PC-9 (cell line): Measurements from ENCODE around the gene TIAM2.

Experiments
- EZH2 ChIP-seq: fragments of 200-600 bp; sonication (generic); IDR thresholded peaks from 2 replicates; pipeline ENCODE4 v1.8.0; 2017; ENCODE audit warnings: antibody characterized with exemption, low read depth
- TF ChIP-seq, protein P1 (sequence below): fragments of 200-600 bp; sonication (generic); conservative IDR thresholded peaks from 2 replicates; pipeline ENCODE4 v1.6.1; 2017; ENCODE audit warnings: mixed run types, antibody characterized with exemption, mild to moderate bottlenecking, moderate library complexity

DNA sequence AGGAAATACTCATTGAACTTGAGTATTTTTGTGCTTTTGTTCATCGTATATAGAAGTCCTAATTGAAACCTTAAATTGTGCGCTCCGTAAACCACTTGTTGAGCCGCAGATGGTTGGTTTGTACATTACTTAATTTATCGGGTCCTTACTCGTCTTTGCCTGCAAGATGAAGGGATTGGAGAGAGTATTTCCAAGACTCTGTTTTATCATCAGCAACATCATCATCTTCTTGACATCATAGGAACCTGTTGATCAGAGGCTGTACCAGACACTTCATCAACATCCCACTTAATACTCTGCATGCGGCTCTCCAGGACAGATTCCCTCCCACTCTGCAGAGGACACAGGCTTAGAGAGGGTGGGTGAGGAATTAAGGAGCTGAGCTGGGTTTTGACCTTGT lies 28.6 kb downstream of the TIAM2 start:
- TF ChIP-seq, protein P1, sequence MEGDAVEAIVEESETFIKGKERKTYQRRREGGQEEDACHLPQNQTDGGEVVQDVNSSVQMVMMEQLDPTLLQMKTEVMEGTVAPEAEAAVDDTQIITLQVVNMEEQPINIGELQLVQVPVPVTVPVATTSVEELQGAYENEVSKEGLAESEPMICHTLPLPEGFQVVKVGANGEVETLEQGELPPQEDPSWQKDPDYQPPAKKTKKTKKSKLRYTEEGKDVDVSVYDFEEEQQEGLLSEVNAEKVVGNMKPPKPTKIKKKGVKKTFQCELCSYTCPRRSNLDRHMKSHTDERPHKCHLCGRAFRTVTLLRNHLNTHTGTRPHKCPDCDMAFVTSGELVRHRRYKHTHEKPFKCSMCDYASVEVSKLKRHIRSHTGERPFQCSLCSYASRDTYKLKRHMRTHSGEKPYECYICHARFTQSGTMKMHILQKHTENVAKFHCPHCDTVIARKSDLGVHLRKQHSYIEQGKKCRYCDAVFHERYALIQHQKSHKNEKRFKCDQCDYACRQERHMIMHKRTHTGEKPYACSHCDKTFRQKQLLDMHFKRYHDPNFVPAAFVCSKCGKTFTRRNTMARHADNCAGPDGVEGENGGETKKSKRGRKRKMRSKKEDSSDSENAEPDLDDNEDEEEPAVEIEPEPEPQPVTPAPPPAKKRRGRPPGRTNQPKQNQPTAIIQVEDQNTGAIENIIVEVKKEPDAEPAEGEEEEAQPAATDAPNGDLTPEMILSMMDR = no peak
- TF ChIP-seq EZH2 = no peak
